Skeletal muscle tissue (tissue), 4 donors: ENCODE results near the gene DLGAP1. TPM values are rescaled to one million over a fixed set of nuclear protein-coding genes. Genes with fewer than 3 reads are reported as not detected.

Experiments used
- H3K27ac ChIP-seq: one replicate; pipeline ENCODE4 v1.7.0; 2013; ENCODE audit warnings: mild to moderate bottlenecking, low read depth, low read length, inconsistent platforms
- H3K27me3 ChIP-seq, 3 donors: one replicate each; pipeline ENCODE4 v1.7.0; 2013; ENCODE audit warnings: low read length in 3 of 3; ENCODE audit not compliant: control insufficient read depth in 3 of 3, insufficient read depth in 3 of 3
- H3K36me3 ChIP-seq, 3 donors: one replicate each; pipeline ENCODE4 v1.7.0; 2013; ENCODE audit warnings: low read length in 3 of 3; ENCODE audit not compliant: control insufficient read depth in 3 of 3, insufficient read depth in 3 of 3
- H3K4me1 ChIP-seq, 3 donors: one replicate each; pipeline ENCODE4 v1.7.0; 2013; ENCODE audit warnings: low read length in 3 of 3, mild to moderate bottlenecking in 3 of 3; ENCODE audit not compliant: control insufficient read depth in 3 of 3, insufficient read depth in 3 of 3
- H3K4me3 ChIP-seq, 3 donors: one replicate each; pipeline ENCODE4 v1.7.0; 2013; ENCODE audit warnings: low read length in 3 of 3
- H3K9ac ChIP-seq, 3 donors: one replicate each; pipeline ENCODE4 v1.7.0; 2013; ENCODE audit warnings: low read length in 3 of 3, mild to moderate bottlenecking in 3 of 3, moderate library complexity in 2 of 3, low read depth in 1 of 3
- H3K9me3 ChIP-seq, 3 donors: one replicate each; pipeline ENCODE4 v1.7.0; 2013; ENCODE audit warnings: low read length in 3 of 3; ENCODE audit not compliant: control insufficient read depth in 3 of 3
- total RNA-seq: library from RNA; depleted of rRNA; stranded (reverse); fragments of >200 nt; gene quantifications from one replicate; pipeline ENCODE4 v1.2.3, GENCODE V29; 2014
- donor health status: Osteomylitis.

DLGAP1 gene
- total RNA-seq, 1 donor from 2014 or later: 0.52 TPM

GRCh38 chr18:3920832-3921231 lies 534.3 kb downstream of the DLGAP1 start:
- Histone ChIP-seq H3K4me3 (no peak overlapping the region), H3K4me1 (no peaks in the 10 kb centered on the region), H3K27me3 (no peaks in the 10 kb centered on the region), H3K9me3 (no peaks in the 10 kb centered on the region), H3K36me3 (no peaks in the 10 kb centered on the region), H3K27ac (no peak overlapping the region), H3K9ac (no peak overlapping the region)

- no peaks in the 10 kb centered on the region for H3K36me3 ChIP-seq
- H3K9me3 ChIP-seq: no peaks in the 10 kb centered on the region
- H3K27me3 ChIP-seq: no peaks in the 10 kb centered on the region
- no peak overlapping the region for H3K4me3 ChIP-seq
- no peak overlapping the region for H3K27ac ChIP-seq
- no peaks in the 10 kb centered on the region for H3K4me1 ChIP-seq
- H3K9ac ChIP-seq: no peak overlapping the region
Measured at GRCh38 chr18:3919396-3920061, 535.6 kb downstream of the DLGAP1 start.

DNA sequence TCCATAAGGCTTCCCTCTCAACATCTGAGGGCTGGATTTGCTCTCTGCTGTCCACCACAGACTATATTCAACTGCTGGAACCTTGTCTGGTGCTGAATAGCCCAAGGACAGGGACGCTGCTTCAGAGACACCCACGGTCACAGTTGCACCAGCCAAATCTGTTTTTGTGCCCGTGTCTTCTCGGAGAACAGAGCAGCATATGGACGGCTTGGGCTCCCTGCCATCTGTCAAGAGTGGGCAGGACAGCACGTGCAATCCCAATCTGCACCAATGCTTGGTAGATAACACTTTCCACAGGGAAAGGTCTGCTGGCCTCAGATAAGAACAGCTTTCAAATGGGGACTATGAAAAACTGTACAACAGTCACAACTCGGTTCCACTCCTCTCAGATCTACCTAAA lies 539.0 kb downstream of the DLGAP1 start:
- H3K27me3 ChIP-seq: no peaks in the 10 kb centered on the region
- H3K27ac ChIP-seq: no peak overlapping the region
- H3K4me1 ChIP-seq: no peaks in the 10 kb centered on the region
- no peaks in the 10 kb centered on the region for H3K36me3 ChIP-seq
- H3K9ac ChIP-seq: no peak overlapping the region
- no peak overlapping the region for H3K4me3 ChIP-seq
- no peaks in the 10 kb centered on the region for H3K9me3 ChIP-seq

GRCh38 chr18:3914833-3915610 lies 540.1 kb downstream of the DLGAP1 start:
- Histone ChIP-seq H3K27ac (no peak overlapping the region), H3K9ac (no peak overlapping the region)

DNA sequence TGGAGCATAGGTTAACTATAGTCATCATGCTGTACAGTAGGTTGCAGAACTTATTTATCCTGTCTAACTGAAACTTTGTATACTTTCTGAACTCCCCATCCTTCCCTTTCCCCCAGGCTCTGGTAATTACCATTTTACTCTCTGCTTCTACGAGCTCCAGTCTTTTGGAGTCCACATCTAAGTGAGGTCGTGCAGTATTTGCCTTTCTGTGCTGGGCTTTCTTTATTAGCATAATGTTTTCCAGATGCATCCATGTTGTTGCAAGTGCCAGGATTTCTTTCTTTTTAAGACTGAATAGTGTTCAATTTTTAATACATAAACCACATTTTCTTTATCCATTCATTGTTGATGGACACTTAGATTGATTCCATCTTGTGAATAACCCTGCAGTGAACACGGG lies 541.0 kb downstream of the DLGAP1 start:
- no peak overlapping the region for H3K27ac ChIP-seq
- H3K4me3 ChIP-seq: no peak overlapping the region
- no peaks in the 10 kb centered on the region for H3K27me3 ChIP-seq
- no peaks in the 10 kb centered on the region for H3K9me3 ChIP-seq
- no peaks in the 10 kb centered on the region for H3K4me1 ChIP-seq
- H3K36me3 ChIP-seq: no peaks in the 10 kb centered on the region
- no peak overlapping the region for H3K9ac ChIP-seq

More at GRCh38 chr18:3914833-3915610, 540.1 kb downstream of the DLGAP1 start:
- Histone ChIP-seq H3K36me3 (no peaks in the 10 kb centered on the region), H3K4me3 (no peak overlapping the region), H3K27me3 (no peaks in the 10 kb centered on the region), H3K9me3 (no peaks in the 10 kb centered on the region), H3K4me1 (no peaks in the 10 kb centered on the region)

- Histone ChIP-seq H3K4me1 (no peaks in the 10 kb centered on the region), H3K36me3 (no peaks in the 10 kb centered on the region), H3K9ac (no peak overlapping the region), H3K4me3 (no peak overlapping the region), H3K9me3 (no peaks in the 10 kb centered on the region), H3K27ac (no peak overlapping the region), H3K27me3 (no peaks in the 10 kb centered on the region)
Measured at GRCh38 chr18:3912705-3913104, 542.4 kb downstream of the DLGAP1 start.

GRCh38 chr18:3911413-3911812 lies 543.7 kb downstream of the DLGAP1 start:
- Histone ChIP-seq H3K27me3 (no peaks in the 10 kb centered on the region), H3K36me3 (no peaks in the 10 kb centered on the region), H3K27ac (no peak overlapping the region), H3K4me1 (no peaks in the 10 kb centered on the region), H3K4me3 (no peak overlapping the region), H3K9ac (no peak overlapping the region), H3K9me3 (no peaks in the 10 kb centered on the region)

DNA sequence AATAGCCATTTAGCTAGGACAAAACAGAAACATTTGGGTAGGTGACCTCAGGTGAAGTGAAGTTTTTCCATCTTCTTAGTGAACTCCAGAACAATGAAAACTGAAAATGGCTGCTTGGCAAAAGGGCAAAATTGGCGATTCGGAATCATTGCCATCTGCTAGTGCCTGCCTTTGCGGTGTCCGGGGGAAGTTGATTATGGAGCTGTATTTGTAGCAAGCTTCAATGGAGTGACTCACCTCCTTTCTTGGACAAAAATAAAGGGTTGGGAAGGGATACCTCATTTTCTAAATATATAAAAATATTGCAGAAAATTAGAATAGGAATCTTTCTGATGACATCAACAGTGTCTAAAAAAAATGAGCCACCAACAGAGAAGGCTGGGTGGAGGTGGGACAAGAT lies 544.6 kb downstream of the DLGAP1 start:
- Histone ChIP-seq H3K4me3 (no peak overlapping the region), H3K9me3 (no peaks in the 10 kb centered on the region), H3K36me3 (no peaks in the 10 kb centered on the region), H3K9ac (no peak overlapping the region), H3K27me3 (no peaks in the 10 kb centered on the region), H3K27ac (no peak overlapping the region), H3K4me1 (no peaks in the 10 kb centered on the region)

DNA sequence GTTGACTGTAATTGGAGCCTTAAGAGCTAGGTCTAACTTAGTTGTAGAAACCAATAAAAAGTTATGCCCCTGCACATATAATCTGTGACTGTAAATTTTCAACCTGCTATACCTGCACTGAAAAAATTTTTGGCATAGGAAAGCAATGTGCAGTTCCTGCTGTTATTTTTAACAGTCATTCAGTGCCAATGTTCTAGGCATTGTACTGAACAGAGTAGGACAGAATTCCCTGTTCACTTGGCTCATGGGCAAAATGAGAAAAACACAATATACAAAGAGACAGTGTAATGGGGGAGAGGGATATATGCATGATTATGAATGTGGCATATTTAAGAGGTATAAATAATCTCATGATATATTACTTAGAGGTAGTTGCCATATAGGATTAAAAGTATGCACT lies 547.2 kb downstream of the DLGAP1 start:
- Histone ChIP-seq H3K36me3 (no peaks in the 10 kb centered on the region), H3K9ac (no peak overlapping the region), H3K9me3 (no peaks in the 10 kb centered on the region), H3K27me3 (no peaks in the 10 kb centered on the region), H3K4me3 (no peak overlapping the region), H3K4me1 (no peaks in the 10 kb centered on the region), H3K27ac (no peak overlapping the region)

DNA sequence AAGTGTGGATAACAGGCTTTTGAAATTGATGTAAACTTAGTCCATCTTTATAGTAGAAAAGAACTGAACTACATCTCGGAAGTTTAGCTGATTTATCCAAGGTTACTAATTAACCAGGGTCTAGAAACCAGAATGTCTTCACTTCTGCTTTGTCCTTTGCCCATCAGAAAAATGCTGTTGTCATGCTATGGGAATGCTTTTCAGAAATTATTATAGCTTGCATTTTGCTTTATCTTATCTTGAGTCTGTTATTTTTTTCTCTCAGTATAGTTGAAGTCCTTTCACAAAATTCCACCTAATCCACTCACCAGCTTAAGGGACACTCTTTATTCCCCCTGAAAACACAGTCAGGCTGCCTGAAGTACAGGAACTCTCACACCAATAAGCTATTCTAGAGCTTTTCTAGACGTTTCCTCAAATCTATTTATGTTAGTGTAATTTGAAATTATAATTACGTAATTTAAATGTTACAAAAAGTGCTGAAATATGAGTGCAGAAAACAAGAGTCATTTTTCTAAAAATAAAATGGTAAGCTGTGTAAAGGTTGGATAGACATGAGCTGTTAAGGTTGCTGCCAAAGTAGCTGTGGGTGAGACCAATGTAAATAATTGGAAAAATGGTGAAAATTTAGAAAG lies 548.9 kb downstream of the DLGAP1 start:
- Histone ChIP-seq H3K9me3 (no peaks in the 10 kb centered on the region), H3K27ac (no peak overlapping the region), H3K4me3 (no peak overlapping the region), H3K36me3 (no peaks in the 10 kb centered on the region), H3K9ac (no peak overlapping the region), H3K27me3 (no peaks in the 10 kb centered on the region), H3K4me1 (no peaks in the 10 kb centered on the region)
